A549 (cell line): ENCODE data around the gene C5orf15.

ENCODE experiments used
- CEBPB ChIP-seq, 2 experiments: fragments of >200 bp in 1 of 2; sonication (Bioruptor Twin) in 1 of 2; formaldehyde crosslinking in 1 of 2; IDR thresholded peaks; 2 replicates each; pipeline ENCODE4 v1.6.1; 2012 to 2016
- CHD4 ChIP-seq: fragments of 200-600 bp; sonication (generic); IDR thresholded peaks from 2 replicates; pipeline ENCODE4 v1.6.1; 2016; ENCODE audit warnings: antibody characterized with exemption, mild to moderate bottlenecking, borderline replicate concordance
- POLR2A ChIP-seq: IDR thresholded peaks from 2 replicates; pipeline ENCODE4 v1.6.1; 2012; ENCODE audit warnings: mild to moderate bottlenecking, low read length
- POLR2AphosphoS2 ChIP-seq: conservative IDR thresholded peaks from 2 replicates; pipeline ENCODE4 v1.6.1; 2012; ENCODE audit warnings: low read length, improper control_type of control experiment, inconsistent platforms
- TF ChIP-seq, protein P1 (sequence below): IDR thresholded peaks from 2 replicates; pipeline ENCODE4 v1.6.1; 2012
- TF ChIP-seq, protein P2 (sequence below): fragments of >200 bp; sonication (Bioruptor Twin); formaldehyde crosslinking; IDR thresholded peaks from 3 replicates; pipeline ENCODE4 v1.5.1; 2016

DNA sequence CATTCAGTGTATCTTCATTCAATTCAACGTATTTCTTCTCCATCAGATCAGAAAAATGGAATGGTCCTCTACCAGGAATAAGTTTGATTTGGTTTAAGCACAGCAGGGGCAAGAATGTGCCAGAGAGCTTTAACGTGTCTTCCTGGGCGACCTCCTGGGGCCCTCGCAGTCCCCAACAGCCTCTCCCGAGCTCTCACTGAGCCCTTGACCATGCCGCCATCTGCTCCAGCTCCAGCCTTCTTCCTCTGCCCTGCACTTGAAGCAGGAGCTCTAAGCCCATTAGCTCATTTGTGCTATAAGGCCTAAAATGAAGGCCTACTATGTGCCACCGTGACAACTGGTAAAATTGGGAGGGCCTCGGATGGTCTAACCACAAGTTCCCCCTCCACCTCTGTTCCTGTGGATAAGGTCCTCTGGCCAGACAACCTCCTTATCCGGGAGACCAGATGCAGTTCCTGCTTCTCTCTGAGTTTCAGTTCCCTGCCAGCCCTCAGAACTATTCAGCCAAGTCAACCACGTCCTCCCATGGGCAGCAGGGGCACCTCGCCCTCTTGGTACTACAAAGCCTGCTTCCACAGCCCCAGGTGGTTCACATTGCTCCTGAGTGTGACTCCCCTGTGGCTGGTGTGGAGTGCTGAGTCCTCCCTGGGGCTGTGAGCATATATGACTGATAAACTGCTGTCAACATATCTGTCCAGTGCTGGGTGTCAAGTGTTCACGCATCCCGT lies 35.8 kb downstream of the C5orf15 start:
- TF ChIP-seq, protein P1, sequence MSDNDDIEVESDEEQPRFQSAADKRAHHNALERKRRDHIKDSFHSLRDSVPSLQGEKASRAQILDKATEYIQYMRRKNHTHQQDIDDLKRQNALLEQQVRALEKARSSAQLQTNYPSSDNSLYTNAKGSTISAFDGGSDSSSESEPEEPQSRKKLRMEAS: no peak
- TF ChIP-seq CEBPB (IDR thresholded peaks at IDR 0.05) (no peak), POLR2A (no peak), POLR2AphosphoS2 (no peak), CHD4 (no peak)
- TF ChIP-seq, protein P2, sequence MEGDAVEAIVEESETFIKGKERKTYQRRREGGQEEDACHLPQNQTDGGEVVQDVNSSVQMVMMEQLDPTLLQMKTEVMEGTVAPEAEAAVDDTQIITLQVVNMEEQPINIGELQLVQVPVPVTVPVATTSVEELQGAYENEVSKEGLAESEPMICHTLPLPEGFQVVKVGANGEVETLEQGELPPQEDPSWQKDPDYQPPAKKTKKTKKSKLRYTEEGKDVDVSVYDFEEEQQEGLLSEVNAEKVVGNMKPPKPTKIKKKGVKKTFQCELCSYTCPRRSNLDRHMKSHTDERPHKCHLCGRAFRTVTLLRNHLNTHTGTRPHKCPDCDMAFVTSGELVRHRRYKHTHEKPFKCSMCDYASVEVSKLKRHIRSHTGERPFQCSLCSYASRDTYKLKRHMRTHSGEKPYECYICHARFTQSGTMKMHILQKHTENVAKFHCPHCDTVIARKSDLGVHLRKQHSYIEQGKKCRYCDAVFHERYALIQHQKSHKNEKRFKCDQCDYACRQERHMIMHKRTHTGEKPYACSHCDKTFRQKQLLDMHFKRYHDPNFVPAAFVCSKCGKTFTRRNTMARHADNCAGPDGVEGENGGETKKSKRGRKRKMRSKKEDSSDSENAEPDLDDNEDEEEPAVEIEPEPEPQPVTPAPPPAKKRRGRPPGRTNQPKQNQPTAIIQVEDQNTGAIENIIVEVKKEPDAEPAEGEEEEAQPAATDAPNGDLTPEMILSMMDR: no peak
